DMS79 (cell line): Measurements from ENCODE around the gene CCDC137.

ENCODE experiments used
- DNase-seq: peaks from one replicate; lab custom pipeline; 2025; lab: John Stamatoyannopoulos, UW

CCDC137 gene

DNA sequence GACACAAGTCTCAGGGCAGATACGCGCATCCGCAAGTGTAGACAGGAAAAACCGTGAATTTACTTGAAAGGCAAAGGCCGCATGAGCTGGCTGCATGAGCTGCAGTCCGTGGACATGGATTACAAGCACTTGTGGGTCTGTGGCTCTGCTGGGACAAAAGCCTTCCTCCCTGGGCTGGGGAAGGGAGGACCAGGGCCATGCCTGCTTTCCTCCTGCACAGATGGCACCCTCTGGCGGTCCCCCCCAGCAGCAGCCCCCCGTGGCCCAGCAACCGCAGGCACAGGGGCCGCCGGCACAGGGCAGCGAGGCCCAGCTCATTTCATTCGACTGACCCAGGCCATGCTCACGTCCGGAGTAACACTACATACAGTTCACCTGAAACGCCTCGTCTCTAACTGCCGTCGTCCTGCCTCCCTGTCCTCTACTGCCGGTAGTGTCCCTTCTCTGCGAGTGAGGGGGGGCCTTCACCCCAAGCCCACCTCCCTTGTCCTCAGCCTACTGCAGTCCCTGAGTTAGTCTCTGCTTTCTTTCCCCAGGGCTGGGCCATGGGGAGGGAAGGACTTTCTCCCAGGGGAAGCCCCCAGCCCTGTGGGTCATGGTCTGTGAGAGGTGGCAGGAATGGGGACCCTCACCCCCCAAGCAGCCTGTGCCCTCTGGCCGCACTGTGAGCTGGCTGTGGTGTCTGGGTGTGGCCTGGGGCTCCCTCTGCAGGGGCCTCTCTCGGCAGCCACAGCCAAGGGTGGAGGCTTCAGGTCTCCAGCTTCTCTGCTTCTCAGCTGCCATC, 34.9 kb downstream of the CCDC137 start:
- DNase-seq: no peak

DNA sequence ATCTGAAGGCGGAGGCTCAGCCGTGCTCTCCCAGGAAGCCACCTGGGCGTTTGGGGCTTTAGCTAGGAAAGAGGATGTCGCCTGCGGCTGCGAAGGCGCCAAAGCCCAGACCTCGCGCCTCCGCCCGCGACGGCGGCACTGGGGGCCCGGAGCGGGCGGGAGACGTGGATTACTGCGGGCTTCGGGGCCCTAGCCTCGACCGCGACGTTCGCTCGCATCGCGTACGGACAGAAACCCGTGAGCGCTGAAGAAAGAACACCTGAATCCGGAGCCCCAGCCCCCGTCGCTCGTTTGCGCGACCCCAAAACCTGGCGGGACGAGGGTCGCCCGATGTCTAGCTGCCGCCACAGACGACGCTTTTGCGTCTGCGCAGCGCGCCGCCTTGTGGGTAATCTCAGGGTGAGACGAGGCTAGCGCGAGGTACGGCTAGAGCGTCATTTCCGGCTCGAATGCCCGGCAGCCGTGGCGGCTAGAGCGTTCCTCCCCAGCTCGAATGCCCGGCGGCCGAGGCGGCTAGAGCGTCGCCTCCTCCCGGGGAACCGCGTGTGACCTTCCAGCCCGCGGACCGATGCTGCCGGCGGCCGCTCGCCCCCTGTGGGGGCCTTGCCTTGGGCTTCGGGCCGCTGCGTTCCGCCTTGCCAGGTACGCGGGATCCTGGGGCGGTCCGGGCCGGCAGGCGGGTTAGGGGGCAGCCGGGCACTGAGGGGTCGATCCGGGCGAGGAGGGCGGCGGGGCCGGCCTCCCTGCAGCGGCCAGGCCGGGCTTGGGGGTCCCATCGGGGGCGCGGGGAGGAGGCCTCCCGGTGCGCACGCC, 36.6 kb downstream of the CCDC137 start, which contains the start of gene MRPL12:
Gene MRPL12 (plus strand): TSS at position 434 of the 813 bp plus-strand sequence. CDS start 135 bp downstream, at position 569.
- peak; percentile 63 for DNase-seq

DNA sequence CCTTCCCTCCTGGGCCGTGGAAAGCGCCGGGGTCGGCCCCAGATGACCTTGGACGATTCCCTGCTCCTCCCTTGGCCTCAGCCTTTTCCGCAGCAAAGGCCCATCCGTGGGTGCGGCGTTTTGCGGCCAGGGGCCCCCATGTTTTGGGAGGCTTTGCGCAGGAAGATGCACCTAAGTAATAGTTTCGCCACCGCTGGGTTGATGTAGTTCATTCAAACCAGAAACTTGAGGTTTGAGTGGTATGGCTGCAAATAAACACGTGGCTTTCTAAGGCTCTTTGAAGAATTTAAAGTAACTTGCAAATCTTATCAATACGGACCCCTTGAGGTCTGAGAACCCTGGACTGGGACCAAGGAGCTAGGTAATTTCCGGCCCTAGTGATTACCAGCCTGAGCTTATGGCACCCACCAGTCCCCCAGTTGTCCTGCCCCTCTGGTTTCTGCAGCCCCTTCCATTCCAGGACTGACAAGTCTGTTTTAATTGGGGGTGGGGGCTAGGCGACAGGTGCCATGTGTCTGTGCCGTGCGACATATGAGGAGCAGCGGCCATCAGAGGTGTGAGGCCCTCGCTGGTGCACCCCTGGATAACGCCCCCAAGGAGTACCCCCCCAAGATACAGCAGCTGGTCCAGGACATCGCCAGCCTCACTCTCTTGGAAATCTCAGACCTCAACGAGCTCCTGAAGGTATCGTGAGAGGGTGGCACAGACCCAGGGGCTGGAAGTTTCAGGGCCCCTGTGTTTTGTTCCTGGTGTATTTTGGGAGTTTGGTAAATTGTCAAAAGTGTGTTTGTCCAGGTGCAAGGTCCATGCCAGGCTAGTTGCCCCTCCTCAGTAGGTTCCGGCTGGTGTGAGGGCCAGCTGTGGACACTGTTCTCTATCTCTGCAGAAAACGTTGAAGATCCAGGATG, 37.5 kb downstream of the CCDC137 start:
- no peak for DNase-seq

DNA sequence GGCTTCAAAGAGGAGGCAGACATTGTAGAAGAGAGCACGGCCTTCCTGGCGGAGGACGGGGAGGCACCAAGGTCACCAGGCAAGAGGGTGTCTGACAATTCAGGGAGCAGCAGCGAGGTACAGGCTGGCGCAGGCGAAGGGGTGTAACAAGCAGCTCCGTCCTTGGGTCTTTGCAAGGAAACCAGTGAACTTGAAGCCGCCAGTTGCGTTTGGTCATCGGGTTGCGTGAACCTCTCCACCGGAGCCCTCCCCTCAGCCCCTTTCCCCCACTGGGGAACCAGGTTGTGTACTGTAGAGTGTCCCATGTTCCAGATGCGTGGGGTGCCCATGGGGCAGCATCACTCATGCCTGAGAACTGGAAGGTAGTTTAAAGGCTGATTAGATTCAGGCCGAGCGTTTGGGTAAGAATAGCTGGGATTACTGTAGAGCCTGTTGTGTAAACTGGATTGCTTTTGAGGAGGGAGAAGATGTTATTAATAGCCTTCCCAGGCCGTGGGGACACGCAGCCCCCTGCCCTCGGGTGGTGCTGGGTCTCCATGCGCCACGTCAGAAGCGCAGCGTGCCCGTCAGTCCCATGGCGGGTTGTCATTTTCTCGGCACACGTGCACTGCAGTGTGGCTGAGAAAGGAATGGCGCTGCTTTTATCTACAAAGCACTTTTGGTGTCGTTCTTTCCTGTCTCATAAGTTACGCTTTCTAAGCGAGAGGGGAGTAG, 39.1 kb downstream of the CCDC137 start:
- DNase-seq: no peak

DNA sequence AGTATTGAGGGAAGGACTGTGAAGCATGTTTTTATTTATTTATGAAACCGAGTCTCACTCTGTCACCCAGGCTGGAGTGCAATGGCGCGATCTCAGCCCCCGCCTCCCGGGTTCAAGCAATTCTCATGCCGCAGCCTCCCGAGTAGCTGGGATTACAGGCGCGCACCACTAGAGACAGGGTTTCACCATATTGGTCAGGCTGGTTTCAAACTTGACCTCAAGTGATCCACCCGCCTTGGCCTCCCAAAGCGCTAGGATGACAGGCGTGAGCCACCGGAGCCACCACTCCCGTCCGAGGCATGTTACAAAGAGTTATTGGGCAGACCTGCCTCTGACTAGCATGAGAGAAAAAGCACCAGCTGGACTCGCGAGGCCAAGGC, 39.7 kb downstream of the CCDC137 start:
- DNase-seq: no peak

DNA sequence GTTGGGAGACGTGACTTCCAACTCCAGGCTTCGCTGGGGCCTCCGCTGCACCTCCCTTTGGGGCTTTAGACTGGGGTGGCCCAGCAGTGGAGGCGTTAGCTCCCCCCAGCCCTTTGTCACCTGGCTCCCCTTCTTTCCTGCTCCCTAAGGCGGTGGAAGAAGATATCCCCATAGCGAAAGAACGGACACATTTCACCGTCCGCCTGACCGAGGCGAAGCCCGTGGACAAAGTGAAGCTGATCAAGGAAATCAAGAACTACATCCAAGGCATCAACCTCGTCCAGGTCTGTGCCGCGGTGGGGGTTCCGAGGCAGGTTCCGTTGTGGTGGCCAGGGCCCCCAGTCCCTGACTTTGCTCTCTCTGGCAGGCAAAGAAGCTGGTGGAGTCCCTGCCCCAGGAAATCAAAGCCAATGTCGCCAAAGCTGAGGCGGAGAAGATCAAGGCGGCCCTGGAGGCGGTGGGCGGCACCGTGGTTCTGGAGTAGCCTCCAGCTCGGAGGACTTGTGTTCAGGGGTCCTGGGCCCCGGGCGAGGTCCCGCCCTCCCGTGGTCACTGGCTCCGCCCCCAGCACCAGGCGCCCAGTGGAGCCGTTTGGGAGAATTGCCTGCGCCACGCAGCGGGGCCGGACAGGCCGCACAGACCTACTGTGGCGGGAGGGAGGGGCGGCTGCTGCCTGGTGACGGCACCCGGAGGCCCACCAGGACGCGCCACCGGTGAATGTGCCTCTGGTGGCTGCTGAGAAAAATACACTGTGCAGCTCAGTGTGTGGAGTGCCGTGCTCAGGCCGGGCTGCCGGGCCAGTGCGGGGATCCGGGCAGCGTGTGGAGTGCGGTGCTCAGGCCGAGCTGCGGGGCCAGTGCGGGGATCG, 40.5 kb downstream of the CCDC137 start:
- DNase-seq: no peak

DNA sequence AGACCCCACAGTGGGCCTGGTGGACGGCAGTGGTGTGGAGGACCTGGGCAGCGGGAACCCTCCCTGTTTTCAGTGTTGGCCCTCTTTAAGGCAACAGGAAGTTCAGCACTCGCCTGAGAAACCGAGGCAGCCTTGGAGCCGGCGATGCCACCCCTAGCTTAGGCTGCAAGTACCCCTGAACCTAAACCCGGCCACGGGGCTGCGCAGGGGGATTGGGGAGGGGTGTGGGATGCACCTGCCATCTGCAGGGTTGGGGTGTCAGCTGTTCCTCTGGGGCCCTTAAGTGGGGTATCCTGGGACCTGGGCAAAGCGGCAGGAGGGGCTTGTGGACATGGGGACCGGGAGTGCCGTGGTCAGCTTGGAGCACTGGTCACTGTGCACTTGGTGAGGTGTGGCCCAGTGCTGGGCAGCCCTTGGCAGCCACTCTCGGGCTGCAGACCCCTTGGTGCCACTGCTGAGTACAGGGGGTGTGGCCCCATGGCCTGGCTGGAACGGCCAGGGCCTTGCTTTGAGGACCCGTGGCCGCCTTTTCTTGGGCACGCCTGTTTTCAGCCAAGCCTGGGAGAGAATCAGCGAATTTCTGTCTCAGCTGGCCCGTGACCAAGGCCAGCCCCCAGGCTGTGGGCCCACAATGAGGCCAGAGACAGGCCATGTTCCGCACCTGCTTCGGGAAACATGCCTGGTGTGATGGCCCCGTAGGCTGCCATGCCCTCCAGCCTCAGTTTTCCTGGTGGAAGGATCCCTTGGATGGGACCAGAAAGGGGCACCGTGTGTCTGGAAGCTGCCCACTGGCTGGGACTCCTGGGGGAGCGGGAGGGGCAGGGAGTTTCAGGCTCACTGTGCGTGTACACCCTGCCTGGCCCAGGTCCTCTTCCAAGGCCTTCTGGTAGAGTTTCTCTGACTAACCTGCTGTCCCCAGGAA, 41.4 kb downstream of the CCDC137 start:
- no peak for DNase-seq

DNA sequence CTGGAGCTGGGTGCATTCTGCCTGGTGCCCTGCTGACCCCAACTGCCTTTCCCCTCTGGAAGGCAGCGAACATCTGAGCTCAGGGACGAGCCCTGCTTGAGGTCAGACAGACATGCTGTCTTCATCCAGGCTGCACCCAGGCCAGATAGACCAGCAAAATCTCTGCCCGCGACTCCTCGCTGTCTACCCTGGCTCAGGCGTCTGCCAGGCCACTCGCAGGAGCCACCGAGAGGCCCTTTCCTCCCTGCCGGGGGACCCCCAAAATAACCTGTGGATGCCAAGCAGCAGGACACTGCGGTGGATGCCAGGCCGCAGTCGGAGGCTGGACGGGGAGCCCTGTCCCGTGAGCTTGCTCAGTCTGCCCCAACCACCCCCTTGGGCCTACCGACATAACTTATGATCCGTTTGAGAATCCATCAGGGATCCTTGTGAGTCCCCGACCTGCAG, 42.2 kb downstream of the CCDC137 start:
- no peak for DNase-seq

DNA sequence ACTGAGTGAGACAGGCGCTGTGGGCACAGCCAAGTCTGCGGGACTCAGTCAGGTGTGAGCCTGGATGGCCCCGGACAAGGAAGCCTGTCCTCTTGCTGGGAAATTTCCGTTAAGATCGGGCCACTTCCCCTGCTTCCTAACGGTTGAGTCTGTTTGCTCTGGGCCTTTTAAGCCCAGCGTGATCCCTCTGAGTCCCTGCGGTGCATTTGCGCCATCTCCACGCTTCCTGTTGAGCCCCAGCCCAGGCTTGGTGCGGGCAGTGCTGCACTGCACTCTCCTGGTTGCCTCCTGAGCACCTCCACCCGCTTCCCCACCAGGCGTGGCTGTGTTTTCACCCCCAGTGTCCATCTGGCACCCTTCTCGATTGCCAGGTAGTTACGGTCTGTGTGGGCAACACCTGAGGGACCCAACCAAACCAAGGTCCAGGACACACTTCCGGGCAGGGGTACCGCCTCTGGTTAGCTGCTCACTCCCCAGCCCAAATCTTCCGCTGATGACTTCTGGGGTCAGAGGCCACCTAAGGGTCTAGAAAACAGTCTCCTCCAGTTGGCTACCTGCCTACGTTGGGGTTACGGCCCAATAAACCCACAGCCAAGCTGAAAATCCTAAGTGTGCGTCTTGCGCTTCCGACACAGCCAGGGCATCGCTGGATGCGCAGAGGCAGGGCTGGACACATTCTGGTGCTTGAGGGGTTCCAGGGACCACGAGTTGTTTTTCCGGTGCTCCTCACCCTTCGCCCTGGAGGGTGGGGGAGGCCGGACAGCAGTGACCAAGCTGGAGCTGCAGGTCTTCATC, 44.2 kb downstream of the CCDC137 start:
- DNase-seq: no peak

DNA sequence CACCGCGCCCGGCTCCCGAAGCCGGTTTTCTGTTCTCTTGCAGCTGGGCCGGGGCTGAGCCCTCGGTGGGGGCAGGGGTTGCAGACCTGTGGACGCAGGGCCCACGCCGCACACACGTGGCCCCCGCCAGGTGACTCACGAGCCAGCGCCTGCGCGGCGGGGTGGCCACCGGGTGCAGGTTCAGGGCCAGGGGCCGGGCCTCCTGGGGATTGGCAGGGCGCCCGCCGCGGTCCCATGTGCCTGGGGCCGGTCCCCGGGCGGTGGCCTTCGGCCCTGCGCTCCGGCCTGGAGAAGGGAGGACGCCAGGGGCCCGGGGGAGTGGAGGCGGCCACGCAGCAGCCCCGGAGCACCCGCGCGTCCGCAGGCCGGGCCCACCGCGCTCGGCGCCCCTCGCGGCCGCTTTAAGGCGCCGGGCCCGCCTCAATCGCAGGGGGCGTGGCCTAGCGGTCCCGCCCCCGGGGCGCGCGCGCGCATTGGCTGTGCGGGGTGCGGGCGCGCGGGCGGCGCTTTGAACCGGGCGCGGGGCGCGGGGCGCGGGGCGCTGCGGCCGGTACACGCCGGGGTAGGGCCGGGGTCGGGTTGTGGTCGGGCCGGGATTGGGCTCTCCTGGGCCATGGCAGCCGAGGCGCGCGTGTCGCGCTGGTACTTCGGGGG, 45.4 kb downstream of the CCDC137 start, which contains the start of gene SLC25A10:
Gene SLC25A10 (plus strand): TSS at position 471 of the 654 bp plus-strand sequence. CDS start 143 bp downstream, at position 614.
- DNase-seq: peak; percentile 12

DNA sequence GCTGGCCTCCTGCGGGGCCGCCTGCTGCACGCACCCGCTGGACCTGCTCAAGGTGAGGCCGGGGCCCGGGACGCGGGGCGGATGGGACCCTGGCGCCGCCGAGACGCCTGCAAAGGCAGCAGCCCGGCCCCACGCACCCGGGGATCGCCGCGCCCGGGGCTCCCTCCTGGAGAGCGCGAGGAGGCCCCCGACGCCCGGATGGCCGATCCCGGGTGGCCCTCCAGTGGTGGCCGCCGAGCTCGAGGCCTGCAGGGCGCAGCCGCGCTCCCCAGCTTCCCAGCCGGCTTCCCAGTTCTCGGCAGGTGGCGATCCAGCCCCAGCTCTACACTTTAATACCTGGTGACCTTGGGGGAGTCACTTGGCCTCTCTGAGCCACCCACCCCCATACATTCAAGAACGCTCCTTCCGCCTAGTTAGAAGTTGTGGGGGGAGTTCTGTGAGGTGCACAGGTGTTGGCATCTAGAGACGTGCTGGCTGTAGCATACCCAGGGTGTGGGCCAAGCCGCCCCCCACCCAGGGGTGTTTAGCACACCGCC, 46.0 kb downstream of the CCDC137 start:
- DNase-seq: no peak

DNA sequence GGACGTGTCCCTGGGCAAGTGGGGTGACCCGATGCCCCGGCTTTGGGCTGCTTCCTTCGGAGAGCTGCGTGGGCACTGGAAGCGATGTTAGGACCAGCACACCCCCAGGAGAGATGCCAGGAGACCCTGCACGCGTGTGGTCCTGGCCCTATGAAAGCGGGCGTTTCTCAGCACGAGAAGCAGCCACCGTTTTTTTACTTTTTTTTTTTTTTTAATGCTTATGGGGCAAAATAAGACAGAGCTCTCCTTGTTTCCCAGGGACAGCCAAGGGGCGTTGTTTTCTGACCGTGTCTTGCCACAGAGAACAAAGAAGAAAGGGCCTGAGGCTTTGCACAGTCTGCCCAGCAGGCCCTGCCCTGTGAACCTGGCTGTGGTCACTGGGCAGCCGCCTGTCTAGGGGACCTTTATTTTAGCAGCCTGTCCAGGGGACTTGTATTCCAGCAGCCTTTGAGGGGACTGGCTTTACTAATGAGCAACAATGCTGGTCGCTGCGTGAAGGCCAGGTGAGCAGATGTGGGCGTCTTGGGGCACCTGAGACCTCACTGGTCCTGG, 46.5 kb downstream of the CCDC137 start:
- no peak for DNase-seq

DNA sequence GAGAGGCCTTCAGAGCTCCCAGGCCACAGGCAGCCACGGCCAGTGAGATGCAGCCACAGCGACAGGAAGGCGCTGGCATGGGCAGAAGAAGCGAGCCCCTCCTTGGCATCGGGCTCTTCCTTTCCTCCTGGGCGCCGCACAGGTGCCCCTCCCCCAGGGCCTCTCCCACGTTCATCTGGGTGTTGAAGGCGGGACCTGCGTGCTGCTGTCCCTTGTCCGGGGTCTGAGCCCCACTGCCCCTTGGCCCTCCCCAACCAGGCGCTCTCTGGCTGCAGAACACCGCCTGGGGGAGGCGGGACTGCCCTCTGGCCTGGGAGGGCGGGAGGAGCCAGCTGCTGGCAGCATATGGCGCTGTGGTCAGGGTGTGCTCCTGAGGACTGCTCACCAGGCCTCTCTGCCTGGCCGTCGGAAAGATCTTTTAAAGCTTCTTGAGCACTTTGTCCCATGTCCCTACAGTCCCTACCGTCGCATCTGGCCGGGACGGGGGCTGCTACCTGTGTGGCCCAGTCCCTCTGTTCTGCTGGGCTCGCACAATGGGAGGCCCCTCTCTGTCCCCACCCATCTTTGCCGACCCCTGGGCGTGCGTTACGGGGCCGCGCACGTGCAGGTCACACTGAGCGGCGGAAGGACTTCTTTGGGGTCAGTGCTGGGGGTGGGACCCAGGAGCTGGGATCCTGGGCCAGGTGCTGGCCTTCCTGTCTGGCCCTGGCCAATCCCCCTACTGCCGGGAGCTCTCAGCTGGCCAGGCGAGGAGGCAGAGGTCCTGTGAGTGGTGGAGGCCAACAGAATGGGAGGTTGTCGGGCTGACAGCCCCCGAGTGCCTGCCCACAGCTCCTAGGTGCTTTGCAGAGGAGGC, 47.2 kb downstream of the CCDC137 start:
- DNase-seq: no peak

DNA sequence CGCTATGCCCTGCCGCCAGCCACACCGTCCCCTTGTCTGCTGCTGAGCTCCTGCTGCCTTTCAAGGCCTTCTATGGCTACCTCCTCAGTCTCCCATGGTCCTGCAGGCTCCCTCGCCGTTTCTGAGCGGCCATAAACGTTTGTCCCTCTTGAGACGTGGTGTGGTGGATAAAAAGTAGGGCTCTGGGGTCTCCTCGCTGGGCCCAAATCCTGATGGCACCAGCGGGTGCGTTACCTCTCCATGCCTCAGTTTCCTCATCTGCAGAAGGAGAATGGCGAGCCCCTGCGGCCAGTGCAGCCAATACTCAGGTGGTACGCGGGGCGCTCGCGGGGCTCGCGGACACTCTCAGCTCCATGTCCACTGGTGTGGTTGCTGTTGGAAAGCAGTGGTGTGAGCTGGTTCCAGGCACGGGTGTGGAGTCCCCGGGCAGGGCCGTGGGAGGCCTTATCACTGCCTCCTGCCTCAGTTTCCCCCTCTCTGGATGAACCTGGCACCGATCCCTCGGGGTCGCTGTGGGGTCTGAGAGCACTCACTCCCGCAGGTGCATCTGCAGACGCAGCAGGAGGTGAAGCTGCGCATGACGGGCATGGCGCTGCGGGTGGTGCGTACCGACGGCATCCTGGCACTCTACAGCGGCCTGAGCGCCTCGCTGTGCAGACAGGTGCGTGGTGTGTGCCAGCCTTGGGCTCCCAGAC, 48.0 kb downstream of the CCDC137 start:
- no peak for DNase-seq

DNA sequence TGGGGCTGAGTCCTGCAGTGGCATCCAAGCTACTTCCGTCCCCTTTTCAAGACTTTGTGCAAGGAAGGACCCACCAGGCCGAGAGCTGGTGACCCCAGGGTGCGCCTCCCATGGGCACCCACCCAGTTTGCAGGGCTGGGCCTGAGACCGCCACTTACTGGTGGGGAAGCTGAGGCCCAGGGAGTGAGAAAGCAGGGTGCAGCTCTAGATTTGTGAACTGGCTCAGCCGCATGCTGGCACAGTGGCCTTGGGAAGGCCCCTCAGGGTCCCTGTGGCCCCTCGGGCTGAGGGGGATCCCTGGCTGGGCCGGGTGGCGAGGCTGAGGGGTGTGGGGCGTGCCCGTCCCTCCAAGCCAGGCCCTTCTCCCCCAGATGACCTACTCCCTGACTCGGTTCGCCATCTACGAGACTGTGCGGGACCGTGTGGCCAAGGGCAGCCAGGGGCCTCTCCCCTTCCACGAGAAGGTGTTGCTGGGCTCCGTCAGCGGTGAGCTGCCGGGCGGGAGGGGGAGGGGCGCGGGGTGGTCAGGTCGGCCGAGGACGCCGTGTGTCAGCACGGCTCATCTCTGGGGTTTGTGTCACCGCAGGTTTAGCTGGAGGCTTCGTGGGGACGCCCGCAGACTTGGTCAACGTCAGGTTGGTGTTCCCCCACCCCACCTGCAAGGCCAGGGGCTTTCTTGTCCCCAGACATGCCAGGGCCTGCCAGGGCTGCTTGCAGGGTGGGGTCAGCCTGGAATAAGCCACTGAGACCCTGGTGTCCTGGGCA, 48.8 kb downstream of the CCDC137 start:
- DNase-seq: no peak
